ENCODE results near the gene CAMTA1. TPM values are rescaled to one million over a fixed set of nuclear protein-coding genes. Genes with fewer than 3 reads are reported as not detected.

The CAMTA1 gene
- total RNA-seq, 1 experiment from 2014 or later, result 82.2 TPM

GRCh38 chr1:7535934-7536878 lies 751.0 kb downstream of the CAMTA1 start:
- intact Hi-C loops (cut with micrococcal nuclease; ENCODE audit: unreplicated experiment) (loop anchor here (10.0 kb wide), 1 partner anchor 311 kb away; no protein-coding TSS in a partner anchor), in situ Hi-C loops (cut with HindIII; ENCODE audit: low pct_unique_long_range_greater_than_20kb, low sequenced_read_pairs) (no loop called here)
- CTCF ChIA-PET, result no interaction called here
- DNase-seq (ENCODE audit: low read depth, low spot score) (no peak), ATAC-seq (no peak)
- no TSS peak for BruUV-seq (replicated peaks)
- Histone ChIP-seq H3K4me1 (ENCODE audit: control insufficient read depth, insufficient read depth, low read length) (peaks cover 3% of the 10 kb centered on the region; the same call in 1 of the 2 replicates), H3K36me3 (ENCODE audit: control insufficient read depth, insufficient read depth, low read length) (no peaks in the 10 kb centered on the region), H3K9me3 (ENCODE audit: control insufficient read depth, insufficient read depth, low read depth, low read length) (no peaks in the 10 kb centered on the region), H3K4me3 (ENCODE audit: low read depth in 2 of 2, low read length in 2 of 2) (no peak overlapping the region), H3K27ac (ENCODE audit: low read length) (no peak overlapping the region), H3K27me3 (ENCODE audit: control insufficient read depth, insufficient read depth, low read length) (no peaks in the 10 kb centered on the region)
- POLR2A ChIA-PET, result no interaction called here
- TF ChIP-seq TCF7L2 (IDR thresholded peaks at IDR 0.05; ENCODE audit: low read depth, low read length), result no peak
- TF ChIP-seq REST (IDR thresholded peaks at IDR 0.05; ENCODE audit: insufficient read depth in 1 of 2, low read depth in 2 of 2, low read length in 1 of 2), result no peak
- TF ChIP-seq CTCF (IDR thresholded peaks at IDR 0.05), result no peak
- TF ChIP-seq SIN3A (IDR thresholded peaks at IDR 0.05; ENCODE audit: borderline replicate concordance, insufficient read depth, low read depth, low read length), result no peak
- TF ChIP-seq POLR2AphosphoS5 (IDR thresholded peaks at IDR 0.05; ENCODE audit: low read depth, low read length), result no peak

GRCh38 chr1:7536891-7537591 lies 751.8 kb downstream of the CAMTA1 start:
- Histone ChIP-seq H3K9me3 (ENCODE audit: control insufficient read depth, insufficient read depth, low read depth, low read length) (no peaks in the 10 kb centered on the region), H3K4me1 (ENCODE audit: control insufficient read depth, insufficient read depth, low read length) (peaks cover 3% of the 10 kb centered on the region; the same call in 1 of the 2 replicates), H3K4me3 (ENCODE audit: low read depth in 2 of 2, low read length in 2 of 2) (no peak overlapping the region), H3K27ac (ENCODE audit: low read length) (no peak overlapping the region), H3K27me3 (ENCODE audit: control insufficient read depth, insufficient read depth, low read length) (no peaks in the 10 kb centered on the region), H3K36me3 (ENCODE audit: control insufficient read depth, insufficient read depth, low read length) (no peaks in the 10 kb centered on the region)
- BruUV-seq (replicated peaks), result no TSS peak
- DNase-seq (ENCODE audit: low read depth, low spot score), result no peak
- ATAC-seq, result no peak
- intact Hi-C loops (cut with micrococcal nuclease; ENCODE audit: unreplicated experiment) (loop anchor here (10.0 kb wide), 1 partner anchor 312 kb away; no protein-coding TSS in a partner anchor), in situ Hi-C loops (cut with HindIII; ENCODE audit: low pct_unique_long_range_greater_than_20kb, low sequenced_read_pairs) (no loop called here)
- CTCF ChIA-PET, result no interaction called here
- POLR2A ChIA-PET, result no interaction called here
- TF ChIP-seq CTCF (IDR thresholded peaks at IDR 0.05), result no peak
- no peak for TF ChIP-seq REST (IDR thresholded peaks at IDR 0.05; ENCODE audit: insufficient read depth in 1 of 2, low read depth in 2 of 2, low read length in 1 of 2)
- no peak for TF ChIP-seq SIN3A (IDR thresholded peaks at IDR 0.05; ENCODE audit: borderline replicate concordance, insufficient read depth, low read depth, low read length)
- no peak for TF ChIP-seq POLR2AphosphoS5 (IDR thresholded peaks at IDR 0.05; ENCODE audit: low read depth, low read length)
- no peak for TF ChIP-seq TCF7L2 (IDR thresholded peaks at IDR 0.05; ENCODE audit: low read depth, low read length)
